Activated T-cell treated with anti-CD3 and anti-CD28 coated beads for 1 hour (primary cell): Measurements from ENCODE around the gene LMAN2.
"Not testable (repeated sequence)": the region's sequence is repeated elsewhere in the genome, so short reads cannot be mapped to it uniquely, and the experiment has no call there.

Experiments used
- DNase-seq: peaks from one replicate; pipeline ENCODE4 v3.0.0-alpha.2; 2020; ENCODE audit warnings: low read depth

LMAN2 gene

GRCh38 chr5:177346820-177347219 is 4.6 kb downstream of the LMAN2 start:
- DNase-seq = no peak

DNA sequence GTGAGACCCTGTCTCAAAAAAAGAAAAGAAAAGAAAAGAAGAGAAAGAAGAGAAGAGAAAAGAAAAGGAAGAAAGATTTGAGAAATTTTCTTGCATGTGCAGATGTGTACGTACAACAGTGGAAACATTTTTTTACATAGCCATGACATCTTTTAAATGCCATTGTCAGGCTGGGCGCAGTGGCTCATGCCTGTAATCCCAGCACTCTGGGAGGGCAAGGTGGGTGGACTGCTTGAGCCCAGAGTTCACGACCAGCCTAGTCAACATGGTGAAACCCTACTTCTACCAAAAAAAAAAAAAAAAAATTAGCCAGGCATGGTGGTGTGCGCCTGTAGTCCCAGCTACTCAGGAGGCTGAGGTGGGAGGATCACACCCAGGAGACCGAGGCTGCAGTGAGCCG is 6.6 kb downstream of the LMAN2 start:
- no peak for DNase-seq

DNA sequence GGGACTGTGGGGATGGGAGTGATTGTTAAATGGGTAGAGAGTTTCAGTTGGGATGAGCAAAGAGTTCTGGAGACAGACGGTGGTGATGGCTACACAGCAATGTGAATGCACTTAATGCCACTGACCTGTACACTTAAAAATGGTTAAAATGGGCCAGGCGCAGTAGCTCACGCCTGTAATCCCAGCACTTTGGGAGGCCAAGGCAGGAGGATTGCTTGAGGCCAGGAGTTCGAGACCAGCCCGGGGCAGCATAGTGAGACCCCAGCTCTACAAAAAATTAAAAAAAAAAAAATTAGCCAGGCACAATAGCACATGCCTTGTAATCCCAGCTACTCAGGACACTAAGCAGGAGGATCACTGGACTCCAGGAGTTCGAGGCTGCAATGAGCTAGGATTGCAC is 7.7 kb downstream of the LMAN2 start:
- DNase-seq = no peak

DNA sequence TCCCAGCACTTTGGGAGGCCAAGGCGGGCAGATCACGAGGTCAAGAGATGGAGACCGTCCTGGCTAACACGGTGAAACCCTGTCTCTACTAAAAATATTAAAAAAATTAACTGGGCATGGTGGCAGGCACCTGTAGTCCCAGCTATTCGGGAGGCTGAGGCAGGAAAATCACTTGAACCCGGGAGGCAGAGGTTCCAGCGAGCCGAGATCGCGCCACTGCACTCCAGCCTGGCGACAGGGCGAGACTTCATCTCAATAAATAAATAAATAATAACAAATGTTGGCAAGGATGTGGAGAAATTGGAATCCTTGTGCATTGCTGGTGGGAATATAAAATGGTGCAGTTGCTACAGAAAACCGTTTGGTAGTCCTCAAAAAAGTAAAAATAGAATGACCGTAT is 8.5 kb downstream of the LMAN2 start:
- DNase-seq = not testable (repeated sequence)

- DNase-seq = no peak
Observed at GRCh38 chr5:177339107-177339638, 12.3 kb downstream of the LMAN2 start.

DNA sequence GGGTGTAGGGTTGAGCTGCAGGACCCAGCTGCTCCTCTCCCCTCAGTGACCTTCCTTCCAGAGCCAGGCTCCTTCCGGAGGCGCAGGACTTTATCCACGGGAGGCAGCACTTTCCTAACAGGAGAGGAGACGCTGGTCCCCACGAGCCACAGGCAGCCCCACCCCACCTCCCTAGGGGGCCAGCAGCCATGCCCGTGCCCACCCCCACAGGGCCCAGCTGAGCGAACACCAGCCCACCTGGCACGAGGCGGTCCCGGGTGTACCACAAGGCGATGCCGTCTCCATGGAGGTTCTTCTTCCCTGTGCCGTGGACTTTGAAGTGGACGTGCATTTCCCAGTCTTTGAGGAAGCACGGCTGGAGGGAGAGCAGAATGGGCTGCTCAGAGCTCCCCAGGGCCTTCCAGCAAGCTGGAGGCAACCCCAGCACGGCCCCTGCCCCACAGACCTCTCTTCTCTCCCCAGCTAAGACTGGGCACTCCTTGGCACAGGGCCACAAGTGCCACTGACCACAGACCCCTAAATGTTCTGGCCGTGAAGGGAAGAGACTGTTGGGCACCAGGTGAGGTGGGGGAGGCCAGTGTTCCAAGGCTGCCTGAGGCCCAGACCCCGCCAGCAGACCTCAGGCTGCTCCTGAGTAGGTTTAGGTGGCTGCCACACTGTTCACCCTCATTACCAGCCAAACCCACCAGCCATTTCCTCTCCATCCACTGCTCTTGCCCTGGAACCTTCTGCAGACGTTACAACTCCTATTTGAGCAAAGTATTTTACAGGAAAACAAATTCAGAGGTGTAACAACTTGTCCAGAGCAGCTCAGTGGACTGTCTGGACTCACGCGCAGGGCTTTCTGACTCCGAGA is 13.0 kb downstream of the LMAN2 start:
- no peak for DNase-seq

- DNase-seq = no peak
Observed at GRCh38 chr5:177336603-177337494, 14.6 kb downstream of the LMAN2 start.

GRCh38 chr5:177336112-177336511 is 15.4 kb downstream of the LMAN2 start:
- no peak for DNase-seq

GRCh38 chr5:177335701-177336065 is 15.8 kb downstream of the LMAN2 start:
- DNase-seq = no peak

GRCh38 chr5:177334781-177335700 is 16.4 kb downstream of the LMAN2 start:
- no peak for DNase-seq

DNA sequence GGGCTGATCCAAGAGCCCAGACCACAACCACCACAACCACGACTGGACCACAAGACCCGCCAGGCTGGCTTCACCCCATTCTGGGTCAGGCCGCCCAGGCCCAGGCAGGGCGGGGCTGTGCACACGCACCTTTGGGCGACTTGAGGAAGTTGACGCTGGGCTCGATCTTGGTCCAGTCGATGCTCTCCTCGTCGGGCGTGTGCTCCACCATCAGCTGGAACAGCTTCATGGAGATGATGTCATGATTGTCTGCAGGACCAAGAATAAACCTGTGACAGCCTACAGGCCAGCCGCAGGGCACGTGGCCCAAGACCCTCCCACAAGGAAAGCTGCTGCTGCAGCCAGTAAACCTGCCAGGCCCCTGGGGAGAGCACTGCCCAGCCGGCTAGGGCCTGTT is 17.3 kb downstream of the LMAN2 start:
- no peak for DNase-seq

- DNase-seq = no peak
Observed at GRCh38 chr5:177333420-177334154, 17.9 kb downstream of the LMAN2 start.

- no peak for DNase-seq
Observed at GRCh38 chr5:177332896-177333260, 18.6 kb downstream of the LMAN2 start.

- DNase-seq = no peak
Observed at GRCh38 chr5:177332031-177332895, 19.2 kb downstream of the LMAN2 start.

GRCh38 chr5:177330991-177331842 is 20.3 kb downstream of the LMAN2 start:
- no peak for DNase-seq

DNA sequence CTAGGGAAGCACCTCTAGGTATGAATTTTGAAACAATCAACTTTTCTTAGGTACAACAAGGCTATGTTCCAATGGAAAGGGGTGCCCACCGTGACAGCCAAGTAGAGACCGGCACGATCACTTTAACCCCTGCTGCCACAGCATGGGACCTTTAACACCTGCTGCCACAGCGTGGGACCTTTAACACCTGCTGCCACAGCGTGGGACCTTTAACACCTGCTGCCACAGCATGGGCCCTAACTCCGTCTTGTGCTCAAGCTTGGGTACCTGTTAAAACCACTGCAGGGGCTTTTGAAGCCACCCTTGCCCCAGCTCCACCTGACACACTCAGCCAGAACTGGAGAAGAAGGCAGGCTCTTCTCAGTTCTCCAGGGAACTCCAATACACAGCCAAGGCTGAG is 21.6 kb downstream of the LMAN2 start:
- DNase-seq = no peak

GRCh38 chr5:177328545-177329231 is 22.8 kb downstream of the LMAN2 start:
- no peak for DNase-seq
